Measurements from ENCODE around the gene RITA1. TPM values are rescaled to one million over a fixed set of nuclear protein-coding genes. Genes with fewer than 3 reads are reported as not detected.
A peak's percentile ranks its signal among the peaks of the same experiment; 100 is the strongest.

RITA1 gene
- total and polyA plus RNA-seq, 7 experiments from 2014 or later, result 6.4 to 28.9 (median 14.2) TPM

GRCh38 chr12:113207613-113208040, 22.1 kb downstream of the RITA1 start:
- H3K36me3 Mint-ChIP-seq, result peaks cover 0 to 15% (median 0%) of the 10 kb centered on the region in 5 donors
- CTCF ChIA-PET, result interaction anchor here (1.4 kb wide), 1 partner anchor 10 kb away, joined by 3 read pairs; no protein-coding TSS in a partner anchor
- no peaks in the 10 kb centered on the region for H3K9me3 ChIP-seq (ENCODE audit: control insufficient read depth in 2 of 3, low read length in 3 of 3)
- peak overlapping the region; percentile 4 to 86 (median 42) for H3K4me3 Mint-ChIP-seq
- peak overlapping the region; percentile 64 for H3K27ac ChIP-seq (ENCODE audit: low read depth, low read length)
- H3K4me3 ChIP-seq (ENCODE audit: low read length), result no peak overlapping the region
- intact Hi-C loops (cut with micrococcal nuclease), result loop anchor here (1.0 to 5.0 kb wide), 7 partner anchors 9 to 150 kb away; partner anchors contain the start of genes DDX54 (in 2 of the 2), RITA1 (in 2 of the 2), TPCN1 (in 2 of the 2) and PLBD2 (in 1 of the 2)
- ATAC-seq (peak; percentile 23), DNase-seq (peak in 8 of 9 donors; percentile 24 to 47 (median 38))
- POLR2A ChIA-PET, result interaction anchor here (0.5 to 2.1 kb wide), 6 partner anchors 10 to 125 kb away, joined by 3 to 18 read pairs (median 5); partner anchors contain the start of genes DDX54, RITA1 and TPCN1
- peaks cover 38 to 45% of the 10 kb centered on the region in 2 donors for H3K4me1 ChIP-seq (ENCODE audit: control insufficient read depth in 2 of 2, insufficient read depth in 2 of 2, low read length in 2 of 2)
- no peaks in the 10 kb centered on the region for H3K27me3 Mint-ChIP-seq
- no peaks in the 10 kb centered on the region for H3K36me3 ChIP-seq (ENCODE audit: control insufficient read depth in 2 of 3, insufficient read depth in 3 of 3, low read length in 3 of 3)
- peaks cover 0 to 3% (median 0%) of the 10 kb centered on the region in 11 donors for H3K9me3 Mint-ChIP-seq
- no peaks in the 10 kb centered on the region for H3K27me3 ChIP-seq (ENCODE audit: control insufficient read depth in 2 of 2, insufficient read depth in 2 of 2, low read length in 2 of 2)
- peaks cover 28 to 60% (median 51%) of the 10 kb centered on the region in 7 donors for H3K4me1 Mint-ChIP-seq
- peak overlapping the region; percentile 82 to 97 (median 90) for H3K27ac Mint-ChIP-seq

GRCh38 chr12:113208041-113208934, 22.8 kb downstream of the RITA1 start:
- Histone ChIP-seq H3K27me3 (ENCODE audit: control insufficient read depth in 2 of 2, insufficient read depth in 2 of 2, low read length in 2 of 2) (no peaks in the 10 kb centered on the region), H3K27ac (ENCODE audit: low read depth, low read length) (peak overlapping the region; percentile 64), H3K4me3 (ENCODE audit: low read length) (no peak overlapping the region), H3K4me1 (ENCODE audit: control insufficient read depth in 2 of 2, insufficient read depth in 2 of 2, low read length in 2 of 2) (peaks cover 38 to 45% of the 10 kb centered on the region in 2 donors), H3K9me3 (ENCODE audit: control insufficient read depth in 2 of 3, low read length in 3 of 3) (no peaks in the 10 kb centered on the region), H3K36me3 (ENCODE audit: control insufficient read depth in 2 of 3, insufficient read depth in 3 of 3, low read length in 3 of 3) (no peaks in the 10 kb centered on the region)
- DNase-seq, result peak; percentile 18 to 72 (median 62)
- intact Hi-C loops (cut with micrococcal nuclease), result loop anchor here (1.0 to 5.0 kb wide), 7 partner anchors 10 to 149 kb away; partner anchors contain the start of genes DDX54 (in 2 of the 2), RITA1 (in 2 of the 2), TPCN1 (in 2 of the 2) and PLBD2 (in 1 of the 2)
- CTCF ChIA-PET, result interaction anchor here (1.4 kb wide), 1 partner anchor 9 kb away, joined by 3 read pairs; no protein-coding TSS in a partner anchor
- peak overlapping the region; percentile 59 to 86 (median 77) for H3K4me3 Mint-ChIP-seq
- POLR2A ChIA-PET, result interaction anchor here (0.5 to 2.5 kb wide), 8 partner anchors 9 to 127 kb away, joined by 3 to 18 read pairs (median 6); partner anchors contain the start of genes DDX54, RITA1, SLC8B1 and TPCN1
- peak overlapping the region; percentile 82 to 97 (median 90) for H3K27ac Mint-ChIP-seq
- peaks cover 0 to 2% (median 0%) of the 10 kb centered on the region in 11 donors for H3K9me3 Mint-ChIP-seq
- peak; percentile 89 for ATAC-seq
- H3K4me1 Mint-ChIP-seq, result peaks cover 28 to 62% (median 51%) of the 10 kb centered on the region in 7 donors
- H3K36me3 Mint-ChIP-seq, result peaks cover 0 to 16% (median 0%) of the 10 kb centered on the region in 5 donors
- no peaks in the 10 kb centered on the region for H3K27me3 Mint-ChIP-seq

GRCh38 chr12:113211160-113211559, 25.6 kb downstream of the RITA1 start:
- Histone ChIP-seq H3K27me3 (ENCODE audit: control insufficient read depth in 2 of 2, insufficient read depth in 2 of 2, low read length in 2 of 2) (no peaks in the 10 kb centered on the region), H3K4me1 (ENCODE audit: control insufficient read depth in 2 of 2, insufficient read depth in 2 of 2, low read length in 2 of 2) (peaks cover 38 to 45% of the 10 kb centered on the region in 2 donors), H3K4me3 (ENCODE audit: low read length) (no peak overlapping the region), H3K27ac (ENCODE audit: low read depth, low read length) (no peak overlapping the region), H3K9me3 (ENCODE audit: control insufficient read depth in 2 of 3, low read length in 3 of 3) (no peaks in the 10 kb centered on the region), H3K36me3 (ENCODE audit: control insufficient read depth in 2 of 3, insufficient read depth in 3 of 3, low read length in 3 of 3) (no peaks in the 10 kb centered on the region)
- Mint-ChIP-seq H3K4me3 (peak overlapping the region in 3 of 10 donors; percentile 17 to 62 (median 40)), H3K36me3 (peaks cover 0 to 16% (median 0%) of the 10 kb centered on the region in 5 donors), H3K27me3 (no peaks in the 10 kb centered on the region), H3K4me1 (peaks cover 40 to 79% (median 64%) of the 10 kb centered on the region in 7 donors), H3K9me3 (peaks cover 0 to 2% (median 0%) of the 10 kb centered on the region in 11 donors), H3K27ac (peak overlapping the region in 6 of 9 donors; percentile 22 to 84 (median 49))
- ChIA-PET CTCF (interaction anchor here (1.1 to 1.6 kb wide), 3 partner anchors 11 to 214 kb away, joined by 3 to 4 read pairs (median 3); partner anchors contain the start of gene TPCN1), POLR2A (interaction anchor here (1.1 to 5.1 kb wide), 2 partner anchors 10 to 51 kb away, joined by 3 to 32 read pairs; partner anchors contain the start of gene TPCN1)
- DNase-seq (no peak), ATAC-seq (no peak)
- intact Hi-C loops (cut with micrococcal nuclease), result no loop called here

- ATAC-seq (peak; percentile 87), DNase-seq (no peak)
- peaks cover 34 to 57% (median 47%) of the 10 kb centered on the region in 7 donors for H3K4me1 Mint-ChIP-seq
- peaks cover 0 to 17% (median 0%) of the 10 kb centered on the region in 5 donors for H3K36me3 Mint-ChIP-seq
- H3K9me3 Mint-ChIP-seq, result no peaks in the 10 kb centered on the region
- no peaks in the 10 kb centered on the region for H3K36me3 ChIP-seq (ENCODE audit: control insufficient read depth in 2 of 3, insufficient read depth in 3 of 3, low read length in 3 of 3)
- H3K9me3 ChIP-seq (ENCODE audit: control insufficient read depth in 2 of 3, low read length in 3 of 3), result no peaks in the 10 kb centered on the region
- H3K4me3 ChIP-seq (ENCODE audit: low read length), result no peak overlapping the region
- no peaks in the 10 kb centered on the region for H3K27me3 Mint-ChIP-seq
- no peak overlapping the region for H3K27ac ChIP-seq (ENCODE audit: low read depth, low read length)
- ChIA-PET POLR2A (interaction anchor here (1.0 kb wide), 1 partner anchor 15 kb away, joined by 3 read pairs; no protein-coding TSS in a partner anchor), CTCF (no interaction called here)
- intact Hi-C loops (cut with micrococcal nuclease), result no loop called here
- peaks cover 11 to 28% of the 10 kb centered on the region in 2 donors for H3K4me1 ChIP-seq (ENCODE audit: control insufficient read depth in 2 of 2, insufficient read depth in 2 of 2, low read length in 2 of 2)
- H3K4me3 Mint-ChIP-seq, result peak overlapping the region in 1 of 10 donors; percentile 41
- peak overlapping the region in 1 of 9 donors; percentile 35 for H3K27ac Mint-ChIP-seq
- no peaks in the 10 kb centered on the region for H3K27me3 ChIP-seq (ENCODE audit: control insufficient read depth in 2 of 2, insufficient read depth in 2 of 2, low read length in 2 of 2)
Observed at GRCh38 chr12:113214895-113215400, 29.4 kb downstream of the RITA1 start.

- Histone ChIP-seq H3K4me1 (ENCODE audit: control insufficient read depth in 2 of 2, insufficient read depth in 2 of 2, low read length in 2 of 2) (peaks cover 5 to 21% of the 10 kb centered on the region in 2 donors), H3K9me3 (ENCODE audit: control insufficient read depth in 2 of 3, low read length in 3 of 3) (no peaks in the 10 kb centered on the region), H3K4me3 (ENCODE audit: low read length) (no peak overlapping the region), H3K27ac (ENCODE audit: low read depth, low read length) (no peak overlapping the region), H3K27me3 (ENCODE audit: control insufficient read depth in 2 of 2, insufficient read depth in 2 of 2, low read length in 2 of 2) (no peaks in the 10 kb centered on the region), H3K36me3 (ENCODE audit: control insufficient read depth in 2 of 3, insufficient read depth in 3 of 3, low read length in 3 of 3) (no peaks in the 10 kb centered on the region)
- CTCF ChIA-PET, result no interaction called here
- Mint-ChIP-seq H3K4me3 (peak overlapping the region in 1 of 10 donors; percentile 21), H3K36me3 (peaks cover 0 to 13% (median 0%) of the 10 kb centered on the region in 5 donors), H3K9me3 (no peaks in the 10 kb centered on the region), H3K27ac (peak overlapping the region in 1 of 9 donors; percentile 65), H3K4me1 (peaks cover 28 to 54% (median 44%) of the 10 kb centered on the region in 7 donors), H3K27me3 (no peaks in the 10 kb centered on the region)
- ATAC-seq, result no peak
- DNase-seq, result no peak
- POLR2A ChIA-PET, result interaction anchor here (0.6 kb wide), 2 partner anchors 82 to 102 kb away, joined by 3 read pairs; no protein-coding TSS in a partner anchor
- intact Hi-C loops (cut with micrococcal nuclease), result no loop called here
Observed at GRCh38 chr12:113216027-113216426, 30.5 kb downstream of the RITA1 start.
